ENCODE results near the gene FRMD4B.

DNA sequence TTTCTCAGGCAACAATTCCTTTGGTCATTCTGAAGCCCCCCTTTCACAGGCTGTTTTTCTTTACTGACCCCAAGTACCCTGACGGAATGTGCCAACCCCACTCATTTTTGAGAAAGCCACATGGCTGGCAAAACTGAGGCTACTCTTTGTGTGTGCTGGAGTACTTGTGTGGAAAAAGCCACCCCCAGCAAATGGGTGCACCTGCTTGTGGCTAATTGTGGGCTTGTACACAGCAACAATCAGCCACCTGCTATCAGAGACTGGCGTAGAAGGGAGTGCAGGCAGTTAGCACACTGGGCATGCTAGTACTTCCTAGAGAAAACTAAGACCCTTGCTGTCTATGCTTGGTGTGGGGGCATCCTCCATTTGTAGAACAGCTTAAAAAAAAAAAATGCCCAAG lies 153.4 kb downstream of the FRMD4B start:
- no peak for TF ChIP-seq POLR2A (IDR thresholded peaks at IDR 0.05)
- TF ChIP-seq, protein P1, sequence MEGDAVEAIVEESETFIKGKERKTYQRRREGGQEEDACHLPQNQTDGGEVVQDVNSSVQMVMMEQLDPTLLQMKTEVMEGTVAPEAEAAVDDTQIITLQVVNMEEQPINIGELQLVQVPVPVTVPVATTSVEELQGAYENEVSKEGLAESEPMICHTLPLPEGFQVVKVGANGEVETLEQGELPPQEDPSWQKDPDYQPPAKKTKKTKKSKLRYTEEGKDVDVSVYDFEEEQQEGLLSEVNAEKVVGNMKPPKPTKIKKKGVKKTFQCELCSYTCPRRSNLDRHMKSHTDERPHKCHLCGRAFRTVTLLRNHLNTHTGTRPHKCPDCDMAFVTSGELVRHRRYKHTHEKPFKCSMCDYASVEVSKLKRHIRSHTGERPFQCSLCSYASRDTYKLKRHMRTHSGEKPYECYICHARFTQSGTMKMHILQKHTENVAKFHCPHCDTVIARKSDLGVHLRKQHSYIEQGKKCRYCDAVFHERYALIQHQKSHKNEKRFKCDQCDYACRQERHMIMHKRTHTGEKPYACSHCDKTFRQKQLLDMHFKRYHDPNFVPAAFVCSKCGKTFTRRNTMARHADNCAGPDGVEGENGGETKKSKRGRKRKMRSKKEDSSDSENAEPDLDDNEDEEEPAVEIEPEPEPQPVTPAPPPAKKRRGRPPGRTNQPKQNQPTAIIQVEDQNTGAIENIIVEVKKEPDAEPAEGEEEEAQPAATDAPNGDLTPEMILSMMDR (IDR thresholded peaks at IDR 0.05), result no peak
- TF ChIP-seq POLR2AphosphoS5 (IDR thresholded peaks at IDR 0.05), result no peak
- TF ChIP-seq EP300 (IDR thresholded peaks at IDR 0.05), result no peak

Measured in upper lobe of left lung (tissue), 4 donors.